Cardiac muscle cell (in vitro differentiated cells and primary cell): ENCODE measurements around the gene RERE. TPM values are rescaled to one million over a fixed set of nuclear protein-coding genes. Genes with fewer than 3 reads are reported as not detected.

Experiments
- DNase-seq, 2 donors: peaks; one replicate each; pipeline versions ENCODE4 v3.0.0 to v3.0.0-alpha.2; 2010 to 2017; ENCODE audit warnings: low read depth in 1 of 2, low spot score in 1 of 2
- H3K27ac ChIP-seq: fragments of 200-600 bp; sonication (generic); 2 replicates; pipeline ENCODE4 v1.5.1; 2016
- H3K27me3 ChIP-seq: fragments of 200-600 bp; sonication (generic); 2 replicates; pipeline ENCODE4 v1.6.0; 2016; ENCODE audit warnings: control low read depth
- H3K36me3 ChIP-seq: fragments of 200-600 bp; sonication (generic); 2 replicates; pipeline ENCODE4 v1.5.1; 2016; ENCODE audit warnings: control low read depth
- H3K4me1 ChIP-seq: fragments of 200-600 bp; sonication (generic); 2 replicates; pipeline ENCODE4 v1.8.1; 2017; ENCODE audit warnings: low read depth, mild to moderate bottlenecking, mixed run types
- H3K4me3 ChIP-seq: fragments of 200-600 bp; sonication (generic); 2 replicates; pipeline ENCODE4 v1.5.1; 2016; ENCODE audit warnings: mild to moderate bottlenecking
- H3K9me3 ChIP-seq: fragments of 200-600 bp; sonication (generic); 2 replicates; pipeline ENCODE4 v1.5.1; 2017; ENCODE audit warnings: low read depth, mild to moderate bottlenecking, control low read depth
- CTCF ChIP-seq: IDR thresholded peaks from 2 replicates; pipeline ENCODE4 v1.5.1; 2012; ENCODE audit warnings: low read depth, mild to moderate bottlenecking, low read length
- polyA plus RNA-seq: library from polyadenylated mRNA; unstranded; fragments of >200 nt; fragmentation: Nextera tagmentation; extraction: Ambion mirVana; gene quantifications from 2 replicates; pipeline ENCODE4 v1.2.1, GENCODE V29; 2016
- total RNA-seq: library from RNA; depleted of rRNA; stranded (reverse); fragments of >200 nt; gene quantifications from 2 replicates; pipeline ENCODE4 v1.2.3, GENCODE V29; 2016

The RERE gene
- total and polyA plus RNA-seq, 2 experiments from 2014 or later: 72.5 to 81.0 TPM

GRCh38 chr1:8687039-8687438, 130.4 kb downstream of the RERE start:
- Histone ChIP-seq H3K9me3 (no peaks in the 10 kb centered on the region), H3K4me1 (peaks cover 29% of the 10 kb centered on the region), H3K27me3 (no peaks in the 10 kb centered on the region), H3K27ac (peak overlapping the region; percentile 73), H3K36me3 (no peaks in the 10 kb centered on the region), H3K4me3 (no peak overlapping the region)
- DNase-seq: peak in 1 of 2 donors; percentile 62
- TF ChIP-seq CTCF: no peak

- peaks cover 43% of the 10 kb centered on the region for H3K4me1 ChIP-seq
Measured at GRCh38 chr1:8685463-8685862, 132.0 kb downstream of the RERE start.

GRCh38 chr1:8684590-8684989, 132.8 kb downstream of the RERE start:
- H3K36me3 ChIP-seq: no peaks in the 10 kb centered on the region
- no peak for TF ChIP-seq CTCF
- no peaks in the 10 kb centered on the region for H3K27me3 ChIP-seq
- peaks cover 52% of the 10 kb centered on the region for H3K4me1 ChIP-seq
- no peaks in the 10 kb centered on the region for H3K9me3 ChIP-seq
- H3K27ac ChIP-seq: no peak overlapping the region
- no peak overlapping the region for H3K4me3 ChIP-seq
- DNase-seq: no peak

More at GRCh38 chr1:8685463-8685862, 132.0 kb downstream of the RERE start:
- no peaks in the 10 kb centered on the region for H3K9me3 ChIP-seq
- no peak for TF ChIP-seq CTCF
- DNase-seq: no peak
- no peaks in the 10 kb centered on the region for H3K36me3 ChIP-seq
- no peaks in the 10 kb centered on the region for H3K27me3 ChIP-seq
- H3K27ac ChIP-seq: peak overlapping the region; percentile 66
- no peak overlapping the region for H3K4me3 ChIP-seq

GRCh38 chr1:8682573-8682972, 134.9 kb downstream of the RERE start:
- Histone ChIP-seq H3K36me3 (no peaks in the 10 kb centered on the region), H3K27me3 (no peaks in the 10 kb centered on the region), H3K4me3 (no peak overlapping the region), H3K4me1 (peaks cover 62% of the 10 kb centered on the region), H3K27ac (no peak overlapping the region), H3K9me3 (no peaks in the 10 kb centered on the region)
- DNase-seq: no peak
- no peak for TF ChIP-seq CTCF

GRCh38 chr1:8681911-8682310, 135.5 kb downstream of the RERE start:
- peaks cover 58% of the 10 kb centered on the region for H3K4me1 ChIP-seq

More at GRCh38 chr1:8681911-8682310, 135.5 kb downstream of the RERE start:
- Histone ChIP-seq H3K9me3 (no peaks in the 10 kb centered on the region), H3K36me3 (no peaks in the 10 kb centered on the region), H3K27ac (peak overlapping the region; percentile 83), H3K4me3 (no peak overlapping the region), H3K27me3 (no peaks in the 10 kb centered on the region)
- DNase-seq: no peak
- no peak for TF ChIP-seq CTCF
